ENCODE measurements around the gene DGKI.

Gene DGKI

DNA sequence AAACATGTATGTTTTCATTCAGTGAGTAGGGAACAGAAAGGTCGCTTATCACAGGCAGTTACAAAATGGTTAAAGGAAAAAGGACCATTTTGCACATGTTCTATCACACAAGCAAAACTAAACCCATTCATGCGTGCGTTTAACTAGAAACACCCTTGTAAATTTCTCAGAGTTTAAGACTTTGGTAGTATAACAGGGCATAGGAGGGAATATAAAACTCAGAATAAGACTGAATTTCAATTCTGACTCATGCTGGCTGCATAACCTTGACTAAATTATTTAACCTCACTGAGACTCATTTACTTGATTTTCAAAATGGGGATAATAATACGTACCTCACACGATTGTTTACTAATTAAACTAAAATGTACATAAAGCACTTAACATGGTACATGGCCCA lies 259.4 kb downstream of the DGKI start:
- DNase-seq: no peak

DNA sequence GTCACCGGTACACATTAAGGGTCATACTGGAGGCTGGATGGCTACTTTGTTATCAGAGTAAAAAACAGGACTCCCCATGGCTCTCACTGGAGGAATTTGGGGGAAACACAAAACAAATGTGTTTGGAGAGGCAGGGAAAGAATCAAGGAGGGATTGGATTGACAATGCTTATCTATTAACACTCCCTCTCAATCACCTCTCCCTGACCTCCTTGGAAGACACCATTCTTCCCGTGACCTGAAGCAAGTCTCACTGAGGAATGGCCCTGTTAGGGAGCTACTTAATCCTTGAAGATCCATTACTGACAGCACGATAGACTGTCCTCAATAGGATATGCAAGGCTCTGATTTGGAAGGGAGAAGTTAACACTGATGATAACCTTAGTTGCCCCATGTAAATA lies 261.2 kb downstream of the DGKI start:
- no peak for DNase-seq

DNA sequence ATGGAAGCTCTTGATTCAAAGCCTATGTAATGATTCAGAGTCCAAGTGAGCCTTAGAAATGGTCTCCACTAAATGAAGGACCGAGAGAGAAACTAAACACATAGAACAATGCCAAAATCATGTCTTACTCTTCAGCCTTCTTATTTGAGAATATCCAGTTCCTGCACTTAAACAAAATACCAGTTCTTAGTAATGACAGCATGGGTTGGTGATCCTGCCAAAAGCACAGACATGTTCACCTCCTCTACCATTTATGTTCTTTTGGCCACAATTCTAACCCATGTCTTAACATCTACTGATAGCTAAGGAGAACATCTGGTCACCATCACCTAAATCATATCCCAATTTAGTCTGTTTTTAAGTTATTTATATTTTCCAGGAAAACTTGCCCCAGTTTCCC lies 263.6 kb downstream of the DGKI start:
- no peak for DNase-seq

DNA sequence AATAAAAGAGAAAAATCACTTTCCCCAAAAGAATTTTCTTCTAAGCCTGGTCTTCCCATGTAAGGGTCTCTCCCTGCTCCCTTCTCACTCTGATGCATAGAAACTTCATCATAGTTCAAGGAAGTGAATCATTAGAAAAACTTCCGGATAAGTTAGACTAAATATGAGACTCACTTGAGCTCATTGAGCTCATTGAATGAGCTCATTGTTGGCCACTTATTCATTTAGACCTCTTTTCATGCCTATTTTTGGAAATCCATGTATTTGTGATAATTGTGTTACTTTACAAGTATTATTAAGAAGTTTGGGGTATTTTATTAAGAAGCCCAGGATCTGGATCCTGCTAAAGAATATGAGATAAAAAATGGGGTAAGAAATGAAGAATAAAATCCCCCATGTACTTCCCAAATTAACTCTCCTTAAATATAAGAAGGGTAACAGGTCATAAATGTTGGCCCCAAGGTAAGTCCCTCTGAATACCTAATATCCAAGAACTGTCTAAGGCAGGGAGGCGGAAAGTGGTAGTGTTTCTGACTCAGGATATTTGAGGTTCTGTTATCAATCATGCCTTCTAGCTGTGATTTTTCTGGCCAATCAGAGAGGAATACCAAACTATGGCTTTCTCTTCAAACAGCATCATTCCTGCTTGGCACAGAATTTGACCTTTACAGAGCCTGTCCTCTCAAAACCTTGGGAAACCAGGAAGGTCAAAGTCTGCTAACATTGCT lies 266.7 kb downstream of the DGKI start:
- no peak for DNase-seq

DNA sequence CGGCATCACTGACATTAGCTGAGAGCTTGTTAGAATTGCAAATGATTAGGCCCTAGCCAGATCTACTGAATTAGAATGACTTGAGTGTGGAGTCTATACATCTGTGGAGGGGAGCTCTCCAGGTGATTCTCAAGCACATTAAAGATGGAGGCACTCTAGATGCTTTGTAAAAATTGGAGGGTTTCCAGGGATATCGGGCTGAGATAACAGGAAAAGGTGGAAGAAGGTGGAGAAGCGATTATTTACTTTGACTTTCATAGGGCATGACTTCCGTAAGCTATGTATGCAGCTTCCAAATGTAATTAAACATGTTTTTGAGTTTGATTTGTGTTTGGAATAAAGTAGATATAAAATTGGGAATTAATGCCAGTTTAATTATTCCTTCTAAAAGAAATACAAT lies 268.2 kb downstream of the DGKI start:
- no peak for DNase-seq

DNA sequence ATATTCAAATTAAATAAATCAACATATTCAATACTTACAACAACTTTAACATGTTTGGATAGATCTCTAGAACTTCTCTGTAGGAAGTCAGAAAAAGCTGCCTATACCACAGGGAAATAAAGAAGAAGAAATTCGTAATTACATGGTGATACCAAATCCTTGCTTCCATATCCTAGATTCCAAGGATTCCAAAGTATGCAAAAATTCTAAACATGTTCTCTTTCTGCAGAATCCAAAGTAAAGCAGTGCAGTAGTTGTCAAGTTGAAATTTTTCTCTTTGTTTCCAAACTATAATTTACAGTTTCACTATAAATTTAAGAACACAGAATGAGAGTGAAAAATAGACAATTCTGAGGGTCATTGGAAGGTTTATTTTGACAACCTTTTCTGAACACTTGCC lies 269.6 kb downstream of the DGKI start:
- no peak for DNase-seq

DNA sequence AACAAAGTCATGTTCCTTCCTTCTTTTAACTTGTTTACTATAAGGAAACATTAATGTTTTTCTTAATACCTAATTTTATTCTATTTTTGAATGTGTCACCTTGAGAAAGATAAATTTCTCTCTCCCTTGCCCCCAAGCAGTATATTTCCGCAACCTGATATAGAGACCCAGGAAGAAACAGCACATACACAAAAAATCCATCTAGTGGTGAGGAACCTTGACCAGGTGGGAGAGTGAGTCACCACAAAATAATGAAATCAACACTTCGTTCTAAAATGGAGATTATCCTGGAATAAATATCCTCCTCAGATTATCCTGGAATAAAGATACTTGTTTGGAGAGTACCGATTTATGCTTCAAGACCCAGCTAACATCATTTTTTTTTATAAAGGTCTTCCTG lies 270.3 kb downstream of the DGKI start:
- DNase-seq: no peak

DNA sequence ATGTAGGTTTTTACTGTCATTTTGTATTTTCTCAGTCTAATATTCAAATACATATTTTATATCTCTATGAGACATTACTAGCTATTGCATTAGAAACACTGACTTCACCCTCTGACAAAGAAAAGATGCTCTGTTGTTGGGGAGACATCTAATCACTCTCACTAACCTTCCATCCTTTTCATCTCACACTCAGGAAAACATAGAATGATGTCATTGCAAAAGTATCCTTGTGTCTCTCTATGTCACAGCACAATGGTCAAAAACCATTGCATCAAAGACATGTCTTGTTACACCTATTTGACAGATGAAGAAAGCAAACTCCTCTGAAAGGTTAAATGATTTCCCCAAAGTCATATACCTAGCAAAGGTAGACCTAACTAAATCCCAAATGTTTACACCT lies 272.0 kb downstream of the DGKI start:
- DNase-seq: no peak

DNA sequence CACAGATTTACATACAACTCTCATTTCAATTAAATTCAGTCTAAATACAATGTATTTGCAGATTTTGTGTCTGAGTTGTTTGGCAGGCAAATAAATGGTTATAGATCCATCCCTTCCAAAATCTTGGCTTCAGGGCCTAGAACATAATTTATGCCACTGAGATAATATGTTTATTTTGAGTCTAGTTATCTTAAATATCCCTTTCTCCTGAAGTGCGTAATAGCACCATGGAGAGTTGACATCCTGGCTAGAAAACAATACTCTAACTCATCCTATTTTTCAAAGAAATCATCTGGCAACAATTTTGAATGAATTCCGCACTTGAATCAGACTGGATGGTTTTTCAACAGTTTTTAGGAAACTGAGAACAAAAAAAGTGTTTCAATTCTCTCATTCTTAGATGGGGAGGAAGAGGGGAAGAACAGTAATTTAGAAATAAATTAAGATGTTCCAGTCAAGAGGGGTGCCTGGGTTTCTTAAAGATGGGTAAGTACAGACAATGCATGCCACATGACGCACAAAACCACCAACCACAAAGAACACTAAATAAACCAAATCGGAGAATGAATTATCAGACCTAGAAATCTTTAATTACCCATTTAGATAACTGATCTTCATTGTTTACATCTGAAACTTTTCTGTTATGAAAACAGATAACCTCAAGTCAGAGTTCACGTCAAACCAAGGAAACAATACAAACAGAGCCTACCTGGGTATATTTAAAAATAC lies 274.6 kb downstream of the DGKI start:
- DNase-seq: no peak

DNA sequence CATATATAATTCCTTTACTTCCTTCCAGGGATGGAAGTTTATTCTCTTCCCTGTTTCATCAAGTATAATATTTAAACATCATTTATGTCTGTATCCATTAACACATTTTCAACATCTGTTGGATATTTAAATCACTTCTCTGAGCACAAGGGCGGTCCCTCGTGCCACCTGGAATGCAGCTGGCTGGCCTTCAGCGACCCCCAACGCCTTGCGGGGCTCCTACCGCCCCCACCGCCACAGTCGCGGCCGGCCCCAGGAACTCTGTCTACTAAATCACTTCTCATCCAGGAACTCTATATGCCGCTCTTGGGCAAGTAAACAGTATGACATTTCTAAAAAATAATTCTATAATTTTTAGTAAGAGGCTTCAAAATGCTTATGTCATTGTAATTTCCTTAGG lies 282.1 kb downstream of the DGKI start:
- DNase-seq: no peak

DNA sequence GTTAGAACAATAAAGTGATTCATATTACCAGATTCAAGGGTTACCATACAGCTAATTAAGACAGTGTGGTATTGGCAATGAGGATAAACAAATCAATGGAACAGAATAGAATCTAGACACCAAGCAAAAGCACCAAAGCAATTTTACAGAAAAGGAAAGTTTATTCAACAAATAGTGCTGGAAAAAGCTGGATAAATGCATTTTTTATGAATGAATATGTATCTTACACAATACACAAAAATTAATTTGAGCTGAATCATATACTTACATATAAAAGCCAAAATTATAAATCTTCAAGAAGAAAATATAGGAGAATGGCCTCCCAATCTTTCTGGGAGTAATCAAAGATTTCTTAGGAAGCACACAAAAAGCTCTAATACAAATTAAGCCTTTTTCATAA lies 282.8 kb downstream of the DGKI start:
- no peak for DNase-seq

DNA sequence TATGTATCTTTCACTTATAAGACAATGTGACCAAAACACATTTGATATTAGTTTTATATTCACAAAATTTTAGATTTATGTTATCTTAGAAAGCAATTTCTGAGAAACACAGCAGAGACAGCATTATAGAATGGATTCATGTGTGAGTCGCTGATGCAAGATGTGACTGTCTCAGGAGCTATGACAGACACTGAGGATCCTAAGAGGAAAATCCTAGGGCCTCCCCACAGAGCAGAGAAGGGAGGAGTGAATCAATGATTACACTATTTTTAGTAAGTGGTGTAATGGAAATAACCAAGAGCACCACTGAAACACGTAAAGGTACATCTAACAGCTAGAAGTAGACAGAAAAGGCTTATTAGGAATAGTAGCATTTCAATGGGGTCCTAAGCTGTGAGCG lies 299.3 kb downstream of the DGKI start:
- no peak for DNase-seq

DNA sequence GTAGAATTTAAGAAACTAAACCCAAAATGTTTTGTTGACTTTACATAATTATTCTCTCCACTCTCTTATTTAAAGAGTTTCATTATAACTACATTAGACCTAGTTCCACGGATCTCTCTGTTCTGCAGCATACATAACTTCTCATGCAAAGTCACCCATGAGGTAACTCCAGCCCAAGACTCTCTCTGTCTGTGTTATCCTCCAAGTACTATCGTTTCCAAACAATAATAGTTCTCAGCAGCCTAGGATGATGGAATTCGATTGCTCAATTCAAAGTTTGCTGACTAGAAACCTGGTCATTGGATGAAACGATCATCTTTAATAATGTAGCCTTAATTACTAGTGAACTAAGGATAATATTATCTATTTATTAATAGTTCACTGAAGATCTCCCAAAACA lies 300.1 kb downstream of the DGKI start:
- DNase-seq: no peak

DNA sequence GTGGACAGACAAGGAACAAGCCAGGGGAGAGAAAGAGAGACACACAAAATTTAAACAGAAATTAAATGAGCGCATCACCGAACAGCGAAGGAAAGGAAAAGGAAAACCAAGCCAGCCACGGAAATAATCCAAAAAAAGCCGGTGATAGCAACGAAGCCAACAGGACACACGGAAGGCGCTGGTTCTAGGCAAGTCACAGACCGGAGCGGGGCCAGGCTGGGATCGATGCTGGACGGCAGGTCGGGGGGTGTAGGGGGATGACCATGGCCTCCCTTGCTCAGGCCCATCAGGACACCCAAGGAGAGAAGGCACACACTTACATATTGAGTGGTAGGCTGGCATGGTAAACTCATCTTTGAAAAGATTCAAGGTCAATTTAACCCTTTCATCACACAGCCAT lies 300.8 kb downstream of the DGKI start:
- no peak for DNase-seq

DNA sequence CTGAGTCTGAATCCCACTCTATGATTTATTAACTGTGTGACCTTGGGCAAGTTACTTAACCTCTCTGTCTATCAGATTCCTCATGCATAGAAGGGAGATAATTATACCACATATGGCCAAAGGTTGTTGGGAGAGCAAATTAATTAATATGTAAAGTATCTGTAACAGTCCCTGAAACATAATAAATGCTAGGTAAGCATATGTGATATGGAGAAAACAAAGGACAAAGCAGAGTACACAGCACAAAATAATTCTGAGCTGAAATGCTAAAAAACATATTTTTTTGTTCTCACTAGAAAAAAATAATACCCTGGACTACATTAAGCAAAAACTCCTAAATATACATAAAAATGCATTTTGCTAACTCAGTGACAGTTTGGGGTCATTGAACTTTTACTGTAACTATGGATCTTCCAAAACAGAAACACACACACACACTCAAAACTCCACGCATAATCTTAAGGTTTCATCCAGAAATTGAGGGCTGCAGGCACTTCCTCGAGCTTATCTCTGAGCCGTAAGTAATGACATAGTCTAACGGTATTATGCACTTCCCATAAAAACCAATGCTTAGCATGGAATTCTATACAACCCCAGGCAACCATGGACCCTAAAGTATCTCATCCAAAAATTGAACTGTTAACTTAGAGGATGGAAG lies 301.6 kb downstream of the DGKI start:
- DNase-seq: no peak

DNA sequence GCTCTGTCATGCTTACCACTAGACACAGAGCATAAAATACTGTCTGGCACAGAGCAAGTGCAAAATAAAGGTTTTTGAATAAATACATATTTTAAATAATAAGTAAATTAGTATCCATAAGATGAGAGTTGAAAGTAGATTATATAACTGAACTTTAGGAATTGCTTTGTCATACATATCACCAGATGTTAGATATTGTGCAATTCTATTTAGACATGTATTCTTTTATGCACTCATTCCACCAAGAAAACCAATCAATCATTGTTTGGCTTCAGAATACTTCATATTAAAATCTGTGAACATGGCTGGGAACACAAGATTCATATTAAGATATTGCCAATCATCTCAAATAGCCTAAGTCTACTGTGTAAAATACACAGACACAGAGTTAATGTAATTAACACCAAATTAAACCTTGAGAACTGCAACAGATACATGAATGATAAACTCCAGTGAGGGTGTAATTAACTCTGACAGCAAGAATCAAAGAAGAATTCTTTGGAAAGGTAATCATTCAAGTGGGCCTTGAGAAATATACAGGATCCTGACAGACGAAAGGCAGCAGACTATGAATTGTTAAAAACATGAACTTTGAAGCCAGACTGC lies 302.2 kb downstream of the DGKI start:
- DNase-seq: no peak

DNA sequence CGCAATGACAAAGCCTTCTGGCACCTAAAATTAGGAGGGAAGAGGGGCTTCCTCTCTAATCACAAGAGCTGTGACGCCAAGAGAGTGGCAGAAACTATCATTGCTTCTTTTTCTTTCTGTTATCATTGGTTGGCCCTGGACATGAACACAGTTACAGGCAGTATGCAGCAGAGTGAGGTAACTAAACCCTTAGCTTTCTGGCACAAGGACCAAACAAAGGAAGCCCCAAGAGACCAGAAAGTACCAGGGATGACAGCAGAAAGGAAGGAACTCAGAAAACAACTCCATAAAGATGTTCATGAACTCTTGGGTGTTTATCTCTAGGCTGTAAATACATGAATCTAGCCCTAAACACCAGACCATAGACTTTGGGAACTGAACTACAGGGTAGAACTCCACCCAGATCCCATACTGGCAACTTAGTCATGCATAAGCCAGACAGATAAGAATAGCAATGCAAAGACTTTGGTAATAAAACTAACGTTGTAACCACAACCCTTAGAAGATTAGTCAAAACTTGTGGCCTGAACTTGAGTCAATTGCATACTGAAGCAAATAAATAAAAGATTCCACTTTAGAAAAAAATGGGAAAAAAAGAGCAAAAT lies 307.6 kb downstream of the DGKI start:
- no peak for DNase-seq

DNA sequence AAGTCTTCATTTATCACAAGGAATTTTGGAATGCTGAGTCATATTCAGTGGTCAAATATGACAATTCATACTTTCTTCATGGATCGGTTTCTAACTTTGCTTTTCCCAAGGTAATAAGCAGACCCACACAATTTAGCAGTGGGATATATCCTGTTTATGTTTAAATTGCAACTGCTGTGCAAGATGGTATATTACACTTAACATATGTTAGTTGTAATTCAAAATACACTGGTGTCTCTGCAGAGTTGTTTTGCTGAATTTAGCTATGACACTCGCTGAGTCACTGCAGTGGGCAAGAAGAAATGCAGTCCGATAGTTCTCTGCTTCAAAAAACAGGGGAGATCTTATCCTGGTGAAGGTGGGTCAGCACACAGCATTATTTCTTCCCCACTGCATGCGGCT lies 308.4 kb downstream of the DGKI start:
- no peak for DNase-seq

DNA sequence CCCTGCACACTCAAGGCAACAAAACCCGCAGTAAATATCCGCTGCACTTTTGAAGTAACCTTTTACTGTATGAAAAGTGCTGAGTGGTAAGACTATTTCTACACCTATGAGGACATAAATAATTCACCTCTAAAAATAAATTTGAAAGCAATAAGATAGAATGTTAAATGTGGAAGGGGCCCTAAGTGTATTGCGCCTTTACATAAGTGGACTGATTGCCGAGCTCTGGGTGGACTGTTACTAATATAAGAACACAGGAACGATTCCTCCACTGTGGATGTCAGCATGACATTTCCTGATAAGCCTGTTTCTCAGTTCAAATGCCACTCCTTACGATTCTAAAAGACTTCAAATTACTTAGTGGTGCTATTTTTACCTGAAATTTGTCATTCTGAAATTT lies 311.2 kb downstream of the DGKI start:
- DNase-seq: no peak

DNA sequence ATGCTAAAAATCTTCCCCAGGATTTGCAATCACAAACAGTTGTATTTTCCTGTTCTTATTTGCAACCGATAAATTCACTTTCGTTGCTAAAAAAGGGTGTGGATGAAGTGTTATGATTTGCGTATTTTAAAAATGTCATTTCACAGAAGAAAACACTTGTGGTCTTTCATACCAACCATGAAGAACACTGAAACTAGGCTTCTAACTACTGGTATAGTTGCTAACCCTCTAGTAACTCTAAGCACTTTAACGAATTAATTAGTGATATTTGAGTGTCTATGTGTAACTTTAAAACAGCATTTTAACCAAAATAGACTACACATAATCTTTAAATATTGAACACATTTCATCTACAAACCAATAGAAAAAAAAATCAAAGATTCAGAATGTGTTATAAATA lies 315.1 kb downstream of the DGKI start:
- DNase-seq: no peak

DNA sequence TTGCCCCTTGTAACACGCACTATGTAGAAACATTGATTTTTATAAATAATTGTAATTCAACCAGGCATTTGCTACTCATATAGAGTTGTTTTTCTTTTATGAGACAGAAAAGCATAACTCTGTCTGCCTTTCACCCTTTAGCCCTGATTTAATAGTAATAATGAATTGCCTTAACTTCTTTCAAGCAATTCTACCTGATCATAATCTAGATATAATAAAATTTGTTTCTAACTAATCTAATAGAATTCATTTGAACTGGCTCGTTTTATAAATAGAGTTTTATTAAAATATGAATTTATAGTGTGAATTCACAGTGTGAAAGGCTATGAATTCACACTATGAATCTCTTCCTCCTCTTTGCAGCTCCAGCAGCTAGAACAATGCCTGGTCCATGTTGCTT lies 319.1 kb downstream of the DGKI start:
- no peak for DNase-seq

DNA sequence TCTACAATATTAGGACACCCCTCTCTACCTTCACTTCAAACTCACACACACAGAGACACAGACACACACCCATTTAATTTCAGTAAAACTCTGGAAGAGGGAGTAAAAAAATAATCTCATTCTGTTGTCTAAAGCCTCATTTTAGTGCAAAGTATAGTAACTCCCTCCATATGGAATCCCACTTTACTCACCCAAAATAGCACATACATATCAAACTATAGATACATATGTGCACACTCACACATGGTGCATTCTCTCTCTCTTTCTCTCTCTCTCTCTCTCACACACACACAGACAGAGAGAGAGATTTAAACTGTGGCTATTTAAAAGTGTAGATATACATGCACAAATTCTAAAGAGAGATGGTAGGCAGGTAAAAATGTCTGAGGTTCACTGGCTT lies 323.6 kb downstream of the DGKI start:
- no peak for DNase-seq

DNA sequence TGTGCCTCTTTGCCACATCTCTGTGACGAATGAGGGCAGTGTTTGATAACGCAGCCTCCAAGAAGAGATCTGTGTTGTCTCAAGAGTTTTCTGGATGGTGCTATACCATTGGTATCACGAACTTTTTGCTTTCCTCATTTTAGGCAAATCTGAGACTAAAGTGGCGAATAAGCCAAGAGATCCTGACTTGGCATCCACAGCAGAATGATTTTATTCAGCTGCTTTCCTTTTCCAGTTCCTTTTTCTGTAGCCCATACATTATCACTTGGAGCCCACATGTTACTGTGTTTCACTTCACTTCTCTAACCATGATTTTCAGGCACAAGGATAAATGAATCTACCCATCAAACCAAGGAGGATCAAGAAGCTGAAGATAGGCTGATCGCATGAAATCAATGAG lies 325.3 kb downstream of the DGKI start:
- no peak for DNase-seq

DNA sequence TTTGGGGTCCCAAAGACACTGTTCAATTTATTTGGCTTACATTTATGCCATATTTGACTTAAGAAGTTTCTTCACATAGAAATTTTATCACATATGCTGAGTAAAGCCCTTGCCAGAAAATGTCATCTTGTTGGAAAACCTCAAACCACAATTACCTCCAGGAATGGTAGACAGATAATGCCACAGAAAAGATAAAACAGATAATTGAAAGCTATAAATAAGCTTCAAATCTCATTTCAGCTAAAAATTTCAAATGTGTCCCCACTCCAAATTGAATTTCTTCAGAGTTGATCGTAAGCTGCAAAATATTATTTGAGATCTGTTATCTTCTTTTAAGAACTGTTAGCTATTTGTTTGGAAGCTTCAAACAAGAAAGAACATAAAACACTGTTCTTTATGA lies 326.8 kb downstream of the DGKI start:
- DNase-seq: no peak

Measured in NCI-H1436 treated with DMSO at 0.1 percent for 48 hours (cell line).